NB4 (cell line): ENCODE results near the gene ATP10A.

Experiments used
- MYC ChIP-seq: IDR thresholded peaks from 2 replicates; pipeline ENCODE4 v1.6.1; 2011; ENCODE audit warnings: low read depth, low read length
- POLR2A ChIP-seq: IDR thresholded peaks from 2 replicates; pipeline ENCODE4 v1.6.1; 2011; ENCODE audit warnings: mild to moderate bottlenecking; ENCODE audit not compliant: insufficient read length; ENCODE audit errors: extremely low read depth
- TF ChIP-seq, protein P1 (sequence below): IDR thresholded peaks from one replicate; pipeline ENCODE4 v1.5.1; 2012; ENCODE audit warnings: low read depth, low read length
- TF ChIP-seq, protein P2 (sequence below): IDR thresholded peaks from 2 replicates; pipeline ENCODE4 v1.6.1; 2011; ENCODE audit warnings: low read depth, low read length

DNA sequence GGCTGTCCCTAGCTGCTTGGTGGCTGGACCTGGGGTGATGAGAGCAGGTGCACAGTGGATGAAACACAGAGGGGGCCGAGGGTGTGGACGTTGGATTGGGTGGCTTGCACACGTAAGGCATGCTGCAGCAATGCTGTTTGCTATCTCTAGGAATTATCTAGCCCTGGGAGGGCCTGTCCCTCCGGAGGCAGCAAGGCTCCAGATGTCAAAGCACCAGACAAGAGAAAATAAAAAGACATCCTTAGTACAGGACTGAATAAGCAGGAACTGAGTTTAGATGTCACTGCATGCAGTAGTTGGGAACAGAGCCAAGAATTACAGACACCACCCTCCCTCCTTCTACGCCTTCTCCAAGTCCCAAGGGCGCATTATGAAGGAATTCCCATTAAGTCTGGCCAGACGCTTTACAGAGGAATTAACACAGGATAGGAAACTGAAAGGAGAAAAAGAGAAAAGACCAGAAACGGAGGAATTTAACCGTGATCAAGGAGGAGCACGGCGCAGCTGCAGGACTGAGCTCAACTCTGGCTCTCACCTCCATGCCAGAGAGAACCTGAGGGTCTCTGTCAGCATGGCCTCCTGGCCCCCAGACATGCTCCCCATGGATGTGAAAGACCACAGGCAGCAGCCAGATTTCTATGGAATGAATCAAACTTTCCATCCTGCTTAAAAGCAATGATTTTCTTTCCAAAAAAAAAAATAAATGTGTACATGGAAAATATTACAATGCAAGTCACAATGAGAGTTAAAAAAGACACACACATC, 13.8 kb downstream of the ATP10A start:
- TF ChIP-seq, protein P1, sequence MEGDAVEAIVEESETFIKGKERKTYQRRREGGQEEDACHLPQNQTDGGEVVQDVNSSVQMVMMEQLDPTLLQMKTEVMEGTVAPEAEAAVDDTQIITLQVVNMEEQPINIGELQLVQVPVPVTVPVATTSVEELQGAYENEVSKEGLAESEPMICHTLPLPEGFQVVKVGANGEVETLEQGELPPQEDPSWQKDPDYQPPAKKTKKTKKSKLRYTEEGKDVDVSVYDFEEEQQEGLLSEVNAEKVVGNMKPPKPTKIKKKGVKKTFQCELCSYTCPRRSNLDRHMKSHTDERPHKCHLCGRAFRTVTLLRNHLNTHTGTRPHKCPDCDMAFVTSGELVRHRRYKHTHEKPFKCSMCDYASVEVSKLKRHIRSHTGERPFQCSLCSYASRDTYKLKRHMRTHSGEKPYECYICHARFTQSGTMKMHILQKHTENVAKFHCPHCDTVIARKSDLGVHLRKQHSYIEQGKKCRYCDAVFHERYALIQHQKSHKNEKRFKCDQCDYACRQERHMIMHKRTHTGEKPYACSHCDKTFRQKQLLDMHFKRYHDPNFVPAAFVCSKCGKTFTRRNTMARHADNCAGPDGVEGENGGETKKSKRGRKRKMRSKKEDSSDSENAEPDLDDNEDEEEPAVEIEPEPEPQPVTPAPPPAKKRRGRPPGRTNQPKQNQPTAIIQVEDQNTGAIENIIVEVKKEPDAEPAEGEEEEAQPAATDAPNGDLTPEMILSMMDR, result no peak
- TF ChIP-seq POLR2A (no peak), MYC (no peak)
- TF ChIP-seq, protein P2, sequence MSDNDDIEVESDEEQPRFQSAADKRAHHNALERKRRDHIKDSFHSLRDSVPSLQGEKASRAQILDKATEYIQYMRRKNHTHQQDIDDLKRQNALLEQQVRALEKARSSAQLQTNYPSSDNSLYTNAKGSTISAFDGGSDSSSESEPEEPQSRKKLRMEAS, result no peak
